ENCODE data around the gene STAT2. TPM values are rescaled to one million over a fixed set of nuclear protein-coding genes. Genes with fewer than 3 reads are reported as not detected.
"Not testable (repeated sequence)": the region's sequence is repeated elsewhere in the genome, so short reads cannot be mapped to it uniquely, and the experiment has no call there.

The STAT2 gene
- total and polyA plus RNA-seq, 9 of the 15 experiments (the other 6 are each of a cell fraction or from before 2014, with no cell fraction given), result 15.5 to 46.9 (median 40.1) TPM

- 37% methylated on average over 3 of the region's 3 CpGs for WGBS (ENCODE audit: insufficient coverage, low coverage, missing lambda C conversion rate)
- CTCF ChIA-PET (ENCODE audit: low intra/inter-chr PET ratio), result not testable (repeated sequence)
These were observed 39.6 kb upstream of the STAT2 start for GRCh38 chr12:56399466-56399865.

GRCh38 chr12:56398324-56398723, 38.4 kb upstream of the STAT2 start:
- H3K9me3 ChIP-seq (replicated peaks; ENCODE audit: control insufficient read depth, insufficient read depth, low read depth, low read length), result no peaks in the 10 kb centered on the region
- BruUV-seq (replicated peaks), result no TSS peak
- H3K27ac ChIP-seq (ENCODE audit: extremely low read depth, low read depth, low read length), result no peak overlapping the region
- DNase-seq (ENCODE audit: extremely low read depth in 1 of 4, low spot score in 3 of 4), result no peak
- no peak for FAIRE-seq
- no peak overlapping the region for H2AFZ ChIP-seq (ENCODE audit: low read depth, low read length)
- H3K4me2 ChIP-seq (ENCODE audit: insufficient read depth, low read length), result no peak overlapping the region
- in situ Hi-C loops (cut with MboI), result no loop called here
- H3K27me3 ChIP-seq (ENCODE audit: control insufficient read depth in 2 of 2, insufficient read depth in 2 of 2, low read length in 2 of 2), result 0 out of 5 replicates have a peak, but pooled peaks cover 0 to 6% of the 10 kb centered on the region in 2 experiments
- H3K79me2 ChIP-seq (ENCODE audit: control insufficient read depth, insufficient read depth, low read length), result no peaks in the 10 kb centered on the region
- H4K20me1 ChIP-seq (replicated peaks; ENCODE audit: control insufficient read depth, insufficient read depth, low read length), result no peaks in the 10 kb centered on the region
- no peaks in the 10 kb centered on the region for H3K9me1 ChIP-seq (ENCODE audit: control insufficient read depth, insufficient read depth, low read length)
- H3K9ac ChIP-seq (ENCODE audit: insufficient read depth in 1 of 2, low read depth in 2 of 2, low read length in 2 of 2), result no peak overlapping the region
- no peaks in the 10 kb centered on the region for H3K36me3 ChIP-seq (ENCODE audit: control insufficient read depth, insufficient read depth, low read length)
- ChIA-PET POLR2A (interaction anchor here (1.4 to 1.5 kb wide), 2 partner anchors 14 to 38 kb away, joined by 4 to 5 read pairs; partner anchors contain the start of gene STAT2), CTCF (ENCODE audit: low intra/inter-chr PET ratio) (no interaction called here)
- ATAC-seq, result no peak
- H3K4me1 ChIP-seq (replicated peaks in 1 of 2; ENCODE audit: control insufficient read depth in 2 of 2, insufficient read depth in 2 of 2, low read length in 2 of 2), result no peaks in the 10 kb centered on the region; a peak in 1 of 5 replicates
- no peak overlapping the region for H3K4me3 ChIP-seq
- intact Hi-C loops (cut with micrococcal nuclease), result no loop called here
- TF ChIP-seq ZSCAN29 (IDR thresholded peaks at IDR 0.05) (no peak), SMARCA4 (IDR thresholded peaks at IDR 0.05) (no peak), CHAMP1 (IDR thresholded peaks at IDR 0.05) (no peak), HDAC6 (IDR thresholded peaks at IDR 0.05; ENCODE audit: low read depth, low read length) (no peak), ZBTB33 (CRISPR knock-in tag; IDR thresholded peaks at IDR 0.05) (no peak), KAT8 (IDR thresholded peaks at IDR 0.05; ENCODE audit: low read depth) (no peak), LEF1 (IDR thresholded peaks at IDR 0.05) (no peak)

More at GRCh38 chr12:56399466-56399865, 39.6 kb upstream of the STAT2 start:
- H3K27ac ChIP-seq (ENCODE audit: extremely low read depth, low read depth, low read length); H3K4me3 ChIP-seq; BruUV-seq (replicated peaks); H3K9ac ChIP-seq (ENCODE audit: insufficient read depth in 1 of 2, low read depth in 2 of 2, low read length in 2 of 2); H3K4me2 ChIP-seq (ENCODE audit: insufficient read depth, low read length); H3K4me1 ChIP-seq (replicated peaks in 1 of 2; ENCODE audit: control insufficient read depth in 2 of 2, insufficient read depth in 2 of 2, low read length in 2 of 2); DNase-seq (ENCODE audit: extremely low read depth in 1 of 4, low spot score in 3 of 4); in situ Hi-C loops (cut with MboI); H4K20me1 ChIP-seq (replicated peaks; ENCODE audit: control insufficient read depth, insufficient read depth, low read length); H3K79me2 ChIP-seq (ENCODE audit: control insufficient read depth, insufficient read depth, low read length); FAIRE-seq; H2AFZ ChIP-seq (ENCODE audit: low read depth, low read length); H3K27me3 ChIP-seq (ENCODE audit: control insufficient read depth in 2 of 2, insufficient read depth in 2 of 2, low read length in 2 of 2); H3K9me1 ChIP-seq (ENCODE audit: control insufficient read depth, insufficient read depth, low read length); H3K36me3 ChIP-seq (ENCODE audit: control insufficient read depth, insufficient read depth, low read length); ATAC-seq; POLR2A ChIA-PET; intact Hi-C loops (cut with micrococcal nuclease); H3K9me3 ChIP-seq (replicated peaks; ENCODE audit: control insufficient read depth, insufficient read depth, low read depth, low read length): not testable (repeated sequence)

All from K562 (cell line).